Left renal cortex interstitium (tissue), 4 donors: ENCODE results near the gene BYSL. TPM values are rescaled to one million over a fixed set of nuclear protein-coding genes. Genes with fewer than 3 reads are reported as not detected.

ENCODE experiments used
- DNase-seq, 4 donors: peaks; one replicate each; pipeline ENCODE4 v3.0.0-alpha.2; 2013; ENCODE audit warnings: low read depth in 4 of 4, low spot score in 2 of 4, missing footprints in 1 of 4
- polyA plus RNA-seq, 4 donors: library from polyadenylated mRNA; unstranded; fragments of 120-200 nt; gene quantifications; one replicate each; pipeline ENCODE4 v1.2.1, GENCODE V29; 2013; ENCODE audit not compliant: insufficient read length in 4 of 4

Gene BYSL
- polyA plus RNA-seq, 4 donors = 28.0 to 31.1 (median 29.9) TPM

- DNase-seq = no peak
Observed at GRCh38 chr6:41914869-41915530, 6.3 kb upstream of the BYSL start.

GRCh38 chr6:41917528-41917927 lies 3.8 kb upstream of the BYSL start:
- no peak for DNase-seq

GRCh38 chr6:41921712-41921998 lies 356 bp downstream of the BYSL start:
- DNase-seq = no peak

GRCh38 chr6:41922154-41922553 lies 855 bp downstream of the BYSL start:
- no peak for DNase-seq

DNA sequence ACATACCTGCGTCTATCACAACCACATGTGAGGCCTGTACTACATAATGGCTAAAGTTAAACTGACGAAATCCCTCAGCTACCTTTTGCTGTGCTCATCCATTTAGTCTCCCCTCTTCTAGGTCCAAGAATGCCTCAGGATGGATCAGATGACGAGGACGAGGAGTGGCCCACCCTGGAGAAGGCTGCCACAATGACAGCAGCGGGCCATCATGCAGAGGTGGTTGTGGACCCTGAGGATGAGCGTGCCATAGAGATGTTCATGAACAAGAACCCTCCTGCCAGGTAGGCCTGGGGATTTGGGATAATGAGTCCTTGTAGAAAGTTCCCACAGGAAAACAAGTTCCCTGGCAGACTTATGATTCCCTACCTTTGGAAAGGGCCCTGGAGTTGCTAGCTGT lies 6.0 kb downstream of the BYSL start:
- no peak for DNase-seq

DNA sequence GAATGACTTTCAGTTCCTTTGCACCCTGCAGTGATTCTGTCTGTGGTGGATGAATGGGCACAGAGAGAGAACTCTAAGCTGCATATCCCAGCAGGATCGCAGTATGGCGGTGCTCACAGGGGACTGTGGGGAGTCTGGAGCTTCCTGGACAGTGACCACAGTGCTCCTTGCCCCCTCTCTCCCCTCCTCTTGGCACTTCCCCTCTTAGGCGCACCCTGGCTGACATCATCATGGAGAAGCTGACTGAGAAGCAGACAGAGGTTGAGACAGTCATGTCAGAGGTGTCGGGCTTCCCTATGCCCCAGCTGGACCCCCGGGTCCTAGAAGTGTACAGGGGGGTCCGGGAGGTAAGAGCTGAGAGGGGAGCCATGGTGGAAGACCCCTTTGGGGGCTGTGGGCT lies 8.6 kb downstream of the BYSL start:
- DNase-seq = no peak

GRCh38 chr6:41931792-41932191 lies 10.5 kb downstream of the BYSL start:
- DNase-seq = no peak

DNA sequence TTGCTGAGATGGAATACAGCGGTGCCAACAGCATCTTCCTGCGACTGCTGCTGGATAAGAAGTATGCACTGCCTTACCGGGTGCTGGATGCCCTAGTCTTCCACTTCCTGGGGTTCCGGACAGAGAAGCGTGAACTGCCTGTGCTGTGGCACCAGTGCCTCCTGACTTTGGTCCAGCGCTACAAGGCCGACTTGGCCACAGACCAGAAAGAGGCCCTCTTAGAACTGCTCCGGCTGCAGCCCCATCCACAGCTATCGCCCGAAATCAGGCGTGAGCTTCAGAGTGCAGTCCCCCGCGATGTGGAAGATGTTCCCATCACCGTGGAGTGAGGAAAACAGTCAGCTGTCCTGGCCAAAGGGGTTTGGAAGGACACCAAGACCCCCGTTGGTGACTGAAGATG lies 11.1 kb downstream of the BYSL start:
- no peak for DNase-seq

GRCh38 chr6:41934278-41935192 lies 13.2 kb downstream of the BYSL start:
- no peak for DNase-seq

GRCh38 chr6:41935193-41935574 lies 13.9 kb downstream of the BYSL start:
- DNase-seq = no peak

DNA sequence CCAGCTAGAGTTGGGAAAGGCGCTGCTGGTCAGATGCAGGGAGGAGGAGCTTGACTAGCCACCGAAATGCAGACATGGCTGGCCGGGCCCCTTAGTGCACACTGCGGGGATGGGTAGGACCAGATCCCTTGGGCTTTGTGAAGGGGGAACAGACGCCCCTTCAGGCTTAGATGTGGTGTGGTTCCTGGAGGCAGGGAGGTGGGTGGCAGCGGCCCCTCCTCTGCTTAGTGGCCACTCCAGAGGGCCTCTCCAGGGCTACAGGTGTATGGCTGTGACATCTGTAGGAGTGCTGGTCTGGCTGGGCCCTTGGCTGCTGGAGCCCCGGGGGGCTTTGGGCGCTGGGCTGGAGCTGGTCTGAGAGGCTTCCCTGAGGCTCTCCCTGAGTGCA lies 14.4 kb downstream of the BYSL start:
- DNase-seq = no peak

DNA sequence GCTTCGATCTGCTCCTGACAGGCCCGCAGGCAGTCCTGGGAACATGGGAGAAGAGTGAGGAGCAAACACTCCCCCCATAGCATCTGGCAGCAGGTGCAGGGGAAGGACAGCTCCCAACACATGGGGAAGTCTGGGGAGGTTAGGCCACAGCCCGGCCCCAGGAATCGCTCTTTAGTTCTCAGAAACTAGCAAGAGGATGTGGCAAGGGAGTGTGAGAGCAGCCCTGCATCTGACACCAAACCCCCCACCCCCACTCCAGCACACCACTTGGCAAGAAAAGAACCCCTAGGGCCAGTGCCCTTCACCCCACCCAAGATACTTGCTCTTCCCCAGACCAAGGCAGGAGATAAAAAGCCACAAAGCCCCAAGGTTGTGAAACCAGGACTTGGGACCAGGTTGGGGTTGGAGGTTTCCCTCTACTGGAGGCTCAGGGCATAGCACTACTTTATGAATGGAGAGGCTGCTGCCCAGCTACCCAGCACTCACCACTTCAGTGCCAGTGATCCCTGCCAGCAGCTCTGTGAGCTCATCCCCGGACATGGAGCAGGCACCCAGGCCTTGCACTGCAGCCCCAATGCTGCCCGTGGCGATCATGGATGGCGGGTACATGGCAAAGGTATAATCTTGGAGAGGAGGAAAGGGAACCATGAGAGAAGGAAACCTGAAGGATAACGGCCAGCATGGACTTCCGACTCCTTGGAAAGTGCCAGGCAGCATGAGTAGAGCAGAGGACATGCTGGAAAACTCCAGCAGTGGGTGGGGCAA lies 15.0 kb downstream of the BYSL start:
- peak in 1 of 4 donors; percentile 51 for DNase-seq

DNA sequence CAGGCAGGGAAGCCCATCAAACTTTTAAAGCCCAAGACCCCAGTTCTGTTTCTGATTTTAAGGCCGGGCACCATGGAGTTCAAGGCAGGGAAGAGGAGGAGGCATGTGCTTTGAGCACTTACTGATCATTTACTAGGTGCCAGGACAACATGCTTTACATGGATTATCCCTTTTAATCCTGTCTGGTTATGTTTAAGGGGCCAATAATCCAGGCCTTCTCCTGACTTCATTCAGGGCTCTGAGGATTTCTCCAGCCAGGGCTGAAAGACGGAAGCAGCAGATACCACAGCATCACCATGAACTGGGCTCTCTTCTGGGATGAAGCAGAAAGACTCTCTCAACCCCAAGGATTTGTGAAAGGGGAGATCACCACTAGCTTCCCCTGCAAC lies 16.2 kb downstream of the BYSL start:
- no peak for DNase-seq

DNA sequence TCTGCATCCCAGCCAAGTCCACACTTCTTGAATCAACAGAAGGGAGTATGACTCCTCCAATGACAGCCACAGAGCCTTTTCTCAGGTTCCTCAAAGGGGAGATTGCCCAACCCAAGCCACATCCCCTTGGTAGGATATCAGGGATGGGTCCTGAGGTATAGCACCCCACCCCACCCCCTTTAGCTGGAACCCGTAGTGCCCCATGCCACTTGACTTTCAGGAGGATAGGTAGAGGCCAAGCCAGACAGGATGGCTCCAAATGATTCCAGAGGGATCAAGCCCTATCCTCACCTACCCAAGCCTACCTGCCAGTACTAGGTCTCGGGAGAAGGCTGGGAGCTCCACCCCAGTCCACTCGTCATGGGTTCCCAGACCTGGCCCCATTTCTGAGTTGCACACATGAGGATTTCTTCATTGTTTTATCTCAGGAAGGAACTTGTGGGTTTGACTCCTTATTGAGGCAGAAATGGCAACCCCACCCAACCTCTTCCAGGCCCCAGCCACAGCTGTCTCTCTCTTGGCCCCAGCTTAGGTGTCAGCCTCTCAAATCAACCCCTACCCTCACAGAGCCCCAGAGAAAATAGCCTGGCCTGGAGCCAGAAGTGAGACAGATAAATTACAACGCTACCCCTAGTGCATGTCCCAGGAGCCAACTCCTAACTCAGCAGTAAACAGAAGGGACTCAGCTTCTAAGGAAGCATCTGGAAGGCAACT lies 16.7 kb downstream of the BYSL start:
- DNase-seq = no peak

- DNase-seq = no peak
Observed at GRCh38 chr6:41938590-41939175, 17.4 kb downstream of the BYSL start.

DNA sequence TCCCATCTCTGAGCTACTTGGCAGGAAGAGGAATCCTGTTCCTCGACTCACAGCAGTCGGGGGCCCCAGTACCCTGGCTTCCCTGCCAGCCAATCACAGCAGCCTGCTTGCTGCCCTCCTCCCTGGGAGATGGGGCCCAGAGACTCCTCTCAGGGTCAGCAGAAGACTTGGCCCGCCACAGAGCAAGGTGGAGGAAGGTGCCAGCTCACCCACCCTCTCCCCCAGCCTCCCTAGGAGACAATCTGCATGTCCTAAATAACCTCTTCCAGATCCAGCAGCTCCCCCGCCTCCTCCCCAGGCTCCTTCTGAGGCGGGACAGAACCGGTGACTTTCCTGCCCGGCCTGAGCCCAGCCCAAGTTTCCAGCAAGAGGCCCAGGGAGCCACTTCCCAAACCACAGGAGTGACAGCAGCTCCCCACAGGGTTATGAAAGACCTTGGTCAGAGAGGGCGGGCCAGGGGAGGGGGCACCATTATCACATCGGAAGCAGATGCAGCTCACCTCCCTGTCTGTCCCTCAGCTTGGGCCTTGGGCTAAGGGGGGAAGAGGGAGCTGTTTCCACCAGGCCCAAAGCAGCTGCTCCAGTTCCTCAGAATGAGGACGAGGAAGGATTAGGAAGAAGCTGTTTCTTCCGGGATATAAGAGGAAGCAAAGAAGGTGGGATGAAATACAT lies 18.0 kb downstream of the BYSL start:
- no peak for DNase-seq

DNA sequence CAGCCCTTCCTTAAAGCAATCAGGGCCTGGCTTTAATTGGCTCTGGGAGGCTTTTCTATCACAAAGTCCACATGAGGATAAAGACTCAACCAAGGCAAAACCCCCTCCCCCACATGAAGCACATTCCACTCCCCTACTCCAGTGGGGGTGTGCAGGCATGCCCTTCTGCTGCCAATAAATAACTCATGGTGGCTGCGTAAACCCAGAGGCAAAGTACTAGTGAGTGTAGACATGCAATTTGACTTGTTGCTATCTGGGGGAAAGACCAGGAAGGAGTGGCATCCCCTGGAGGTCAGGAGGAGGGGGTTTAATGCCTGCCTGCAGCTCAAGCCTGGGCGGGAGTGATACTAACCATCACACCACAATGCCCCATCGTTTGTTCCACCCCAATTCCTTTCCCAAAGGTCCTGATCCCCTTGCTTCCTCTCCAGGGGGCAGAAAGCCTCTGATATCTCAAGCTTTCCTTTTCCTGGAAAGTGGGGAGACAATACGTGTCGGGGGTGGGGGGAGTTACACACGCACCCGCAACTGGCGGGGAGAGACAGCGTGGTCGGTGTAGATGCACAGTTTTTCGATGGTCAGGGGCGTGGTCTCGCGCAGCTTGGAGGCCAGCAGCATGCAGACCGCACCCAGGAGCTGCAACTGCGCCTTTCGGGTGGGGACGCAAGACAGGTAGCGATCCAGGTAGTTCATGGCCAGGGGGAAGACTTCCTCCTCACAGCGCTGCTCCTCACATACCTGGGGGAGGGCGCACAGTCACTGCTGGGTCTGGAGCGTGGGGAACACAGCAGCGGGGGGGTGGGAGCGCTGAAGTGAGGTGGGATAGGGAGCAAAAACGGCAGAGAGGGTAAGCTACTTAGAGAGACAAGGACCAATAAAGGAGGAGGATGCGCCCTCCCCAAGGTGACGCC lies 18.8 kb downstream of the BYSL start:
- peak in 1 of 4 donors; percentile 24 for DNase-seq

- DNase-seq = no peak
Observed at GRCh38 chr6:41940759-41941279, 19.5 kb downstream of the BYSL start.
